Motor neuron (in vitro differentiated cells): ENCODE measurements around the gene MEIOC. TPM values are rescaled to one million over a fixed set of nuclear protein-coding genes. Genes with fewer than 3 reads are reported as not detected.
"Not testable (repeated sequence)": the region's sequence is repeated elsewhere in the genome, so short reads cannot be mapped to it uniquely, and the experiment has no call there.

Source experiments
- ATAC-seq, 8 experiments: fragments of 200-7000 bp; cut with Tn5 transposase; replicated peaks in 6 of 8; 2 replicates each; pipeline ENCODE4 v1.8.0; 2021; ENCODE audit warnings: mild to moderate bottlenecking in 8 of 8, moderate library complexity in 8 of 8
- H3K27ac ChIP-seq, 2 donors: fragments of 250-450 bp; sonication (Bioruptor Pico); 2 replicates each; pipeline ENCODE4 v1.9.0; 2021; ENCODE audit warnings: antibody characterized with exemption in 2 of 2, mild to moderate bottlenecking in 2 of 2, moderate library complexity in 1 of 2
- H3K4me1 ChIP-seq, 2 donors: fragments of 250-450 bp; sonication (Bioruptor Pico); replicated peaks in 1 of 2; 2 replicates each; pipeline ENCODE4 v1.6.1; 2021; ENCODE audit warnings: antibody characterized with exemption in 2 of 2, mild to moderate bottlenecking in 2 of 2, moderate library complexity in 1 of 2
- H3K4me3 ChIP-seq, 5 donors: fragments of 250-450 bp; sonication (Bioruptor Pico); 2 replicates each; pipeline ENCODE4 v1.9.0; 2021; ENCODE audit warnings: antibody characterized with exemption in 5 of 5, mild to moderate bottlenecking in 5 of 5, moderate library complexity in 4 of 5
- WGBS, 10 experiments: fragments of 450-650 bp; shearing (Covaris generic); methylation state at CpG; one replicate each; pipeline ENCODE4 v1.0.0; 2022; 5-methylcytosine and 5-hydroxymethylcytosine counted together
- in situ Hi-C, 9 experiments: fragments of 400-800 bp; cut with MboI; loops; one replicate each; pipeline ENCODE4 v1.15.0; 2021; ENCODE audit warnings: low sequenced_read_pairs in 9 of 9, low pct_unique_long_range_greater_than_20kb in 2 of 9; ENCODE audit not compliant: unreplicated experiment in 9 of 9
- total RNA-seq, 8 experiments: library from RNA; unstranded; fragments of 300-600 nt; gene quantifications; 2 replicates each; pipeline versions ENCODE4 v1.2.3 to v1.2.4, GENCODE V29; 2022

MEIOC gene
- total RNA-seq, 8 experiments from 2014 or later: 0.81 to 2.5 (median 1.0) TPM

DNA sequence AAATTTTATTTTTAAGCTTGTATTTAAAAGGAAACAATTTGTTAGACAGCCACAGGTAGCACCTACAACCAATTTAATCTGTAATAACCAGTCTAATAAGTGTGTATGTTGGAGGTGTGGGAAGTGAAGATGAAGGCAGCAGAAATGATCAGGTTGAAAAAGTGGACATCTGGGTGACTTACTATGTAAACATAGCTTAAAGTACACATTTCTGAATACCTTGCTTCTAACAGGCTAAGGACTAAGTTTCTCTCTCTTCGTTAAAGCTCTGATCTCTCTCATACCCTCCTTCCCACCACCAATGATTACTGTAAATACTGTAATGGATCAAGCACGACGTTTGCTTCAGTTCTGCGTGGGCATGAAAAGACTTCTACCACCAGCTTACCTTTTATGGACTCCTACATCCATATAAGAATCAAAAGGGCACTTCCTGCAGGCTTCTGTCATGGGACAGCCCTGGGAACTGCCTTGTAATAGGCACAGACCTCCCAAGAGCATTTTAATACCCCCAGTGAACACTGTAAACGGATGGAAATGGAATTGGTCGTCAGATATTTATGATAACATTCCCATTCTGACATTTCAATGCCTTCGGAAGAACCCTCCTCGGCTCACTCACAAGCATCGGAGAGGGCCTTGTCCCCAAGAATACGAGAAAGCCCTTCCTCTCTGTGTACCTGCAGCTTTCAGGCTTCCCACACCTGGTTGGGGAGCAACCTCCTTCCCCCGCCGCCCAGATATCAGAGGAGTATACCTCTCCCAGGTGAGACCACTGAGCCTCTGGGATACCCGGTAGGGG lies 32.6 kb downstream of the MEIOC start:
- 0 to 11% (median 1%) methylated on average over 2 to 10 of the region's 13 CpGs; no CpG with 5 or more reads in 2 of the 10 experiments for WGBS, 10 experiments
- Histone ChIP-seq H3K4me1 (peaks cover 8 to 11% of the 10 kb centered on the region in 2 donors), H3K27ac (peak overlapping the region; percentile 72 to 88), H3K4me3 (peak overlapping the region; percentile 68 to 87 (median 85))
- ATAC-seq: peak in 3 of 8 experiments; percentile 3 to 5 (median 3)
- in situ Hi-C loops: no loop called here

DNA sequence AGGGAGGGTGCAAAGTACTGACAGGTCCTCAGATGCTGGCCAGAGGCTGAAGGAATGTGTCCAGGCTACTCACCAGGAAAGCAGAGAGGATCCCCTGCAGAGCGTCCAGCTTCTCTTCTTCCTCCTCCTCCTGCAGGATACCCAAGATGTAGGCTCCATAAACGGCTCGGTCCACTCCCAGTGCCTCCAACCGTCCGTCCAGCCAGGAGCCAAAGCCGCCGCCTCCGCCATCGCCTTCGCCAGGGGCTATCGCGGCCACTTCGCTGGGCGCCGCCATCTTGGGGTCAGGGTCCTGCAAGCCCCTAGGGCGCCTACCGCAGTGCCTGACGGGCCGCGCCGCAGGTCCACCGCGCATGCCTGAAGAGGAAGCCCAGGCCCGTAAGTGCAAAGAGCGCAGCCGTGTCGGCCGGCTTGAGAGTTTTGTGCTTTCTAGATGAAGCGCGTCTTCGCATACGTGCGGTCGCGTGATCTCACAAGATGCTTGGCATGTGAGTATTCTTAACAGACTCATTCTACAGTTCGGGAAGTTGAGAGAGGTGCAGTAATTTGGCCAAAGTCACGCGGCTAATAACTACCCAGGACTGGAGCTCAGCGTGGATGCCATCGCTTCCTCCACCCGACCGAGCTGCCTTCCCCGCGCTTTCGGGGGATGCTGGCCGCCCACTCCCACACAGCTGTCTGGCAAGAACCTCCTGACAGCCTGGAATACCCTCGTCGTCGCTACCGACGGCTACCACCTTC lies 33.4 kb downstream of the MEIOC start, which contains the start of gene CCDC43:
TSS of gene CCDC43 (minus strand) at position 300 of the 741 bp plus-strand sequence. CDS start at position 277, 23 bp downstream.
- in situ Hi-C loops: no loop called here
- Histone ChIP-seq H3K27ac (peak within 1 kb of the TSS; percentile 72 to 88), H3K4me1 (peaks cover 8 to 11% of the 10 kb centered on the region in 2 donors), H3K4me3 (peak within 1 kb of the TSS; percentile 68 to 87 (median 85))
- peak; percentile 95 to 99 (median 98) for ATAC-seq
- 0 to 3% (median 0%) methylated on average over 1 to 47 of the region's 51 CpGs; no CpG with 5 or more reads in 3 of the 10 experiments for WGBS, 10 experiments

DNA sequence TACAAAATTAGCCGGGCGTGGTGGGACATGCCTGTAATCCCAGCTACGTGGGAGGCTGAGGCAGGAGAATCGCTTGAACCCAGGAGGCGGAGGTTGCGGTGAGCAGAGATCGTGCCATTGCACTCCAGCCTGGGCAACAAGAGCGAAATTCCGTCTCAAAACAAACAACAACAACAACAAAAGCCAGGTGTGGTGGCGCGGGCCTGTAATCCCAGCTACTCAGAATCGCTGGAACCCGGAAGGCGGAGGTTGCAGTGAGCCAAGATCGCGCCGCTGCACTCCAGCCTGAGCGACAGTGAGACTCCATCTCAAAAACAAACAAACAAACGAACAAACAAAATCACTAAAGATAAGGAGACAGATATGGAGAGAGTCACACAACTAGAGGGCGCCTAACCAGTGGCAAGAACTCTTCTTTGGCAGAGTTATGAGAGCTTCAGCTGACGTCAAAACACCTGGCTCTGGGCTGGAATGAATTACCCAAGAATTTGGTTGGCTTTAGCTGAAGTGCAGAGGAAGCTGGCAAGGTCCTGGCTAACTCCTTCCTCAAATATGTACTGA lies 34.6 kb downstream of the MEIOC start:
- Histone ChIP-seq H3K4me1 (peaks cover 8 to 11% of the 10 kb centered on the region in 2 donors), H3K27ac (peak overlapping the region in 1 of 2 donors; percentile 88)
- 40 to 100% (median 87%) methylated on average over 1 to 20 of the region's 21 CpGs; no CpG with 5 or more reads in 1 of the 10 experiments for WGBS, 10 experiments
- ATAC-seq, H3K4me3 ChIP-seq, in situ Hi-C loops: not testable (repeated sequence)

DNA sequence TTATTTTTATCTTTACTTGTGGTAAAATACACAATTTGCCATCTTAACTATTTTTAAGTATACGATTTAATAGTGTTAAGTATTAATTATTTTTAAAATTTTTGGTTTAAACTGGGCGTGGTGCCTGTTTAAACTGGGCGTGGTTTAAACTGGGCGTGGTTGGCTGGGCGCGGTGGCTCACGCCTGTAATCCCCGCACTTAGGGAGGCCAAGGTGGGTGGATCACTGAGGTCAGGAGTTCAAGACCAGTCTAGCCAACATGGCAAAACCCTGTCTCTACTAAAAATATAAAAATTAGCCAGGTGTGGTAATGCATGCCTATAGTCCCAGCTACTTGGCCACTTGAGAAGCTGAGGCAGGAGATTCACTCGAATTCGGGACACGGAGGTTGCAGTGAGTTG lies 37.3 kb downstream of the MEIOC start:
- no peak for ATAC-seq
- H3K4me3 ChIP-seq: no peak overlapping the region
- in situ Hi-C loops: no loop called here
- peaks cover 6% of the 10 kb centered on the region in 2 donors for H3K4me1 ChIP-seq
- 11 to 100% (median 82%) methylated on average over 1 to 11 of the region's 11 CpGs for WGBS, 10 experiments
- H3K27ac ChIP-seq: no peak overlapping the region

DNA sequence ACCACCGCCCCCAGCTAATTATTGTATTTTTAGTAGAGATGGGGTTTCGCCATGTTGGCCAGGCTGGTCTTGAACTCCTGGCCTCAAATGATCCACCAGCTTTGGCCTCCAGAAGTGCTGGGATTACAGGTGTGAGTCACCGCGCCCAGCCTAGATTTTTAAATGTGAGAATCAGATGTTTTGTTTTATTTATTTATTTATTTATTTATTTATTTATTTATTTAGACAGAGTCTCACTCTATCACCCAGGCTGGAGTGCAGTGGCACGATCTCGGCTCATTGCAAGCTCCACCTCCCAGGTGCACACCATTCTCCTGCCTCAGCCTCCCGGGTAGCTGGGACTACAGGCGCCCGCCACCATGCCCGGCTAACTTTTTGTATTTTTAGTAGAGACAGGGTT lies 44.0 kb downstream of the MEIOC start:
- ATAC-seq, in situ Hi-C loops, H3K4me1 ChIP-seq, H3K27ac ChIP-seq, H3K4me3 ChIP-seq: not testable (repeated sequence)
- WGBS, 10 experiments: 88 to 100% (median 93%) methylated on average over 2 to 10 of the region's 10 CpGs; no CpG with 5 or more reads in 5 of the 10 experiments

DNA sequence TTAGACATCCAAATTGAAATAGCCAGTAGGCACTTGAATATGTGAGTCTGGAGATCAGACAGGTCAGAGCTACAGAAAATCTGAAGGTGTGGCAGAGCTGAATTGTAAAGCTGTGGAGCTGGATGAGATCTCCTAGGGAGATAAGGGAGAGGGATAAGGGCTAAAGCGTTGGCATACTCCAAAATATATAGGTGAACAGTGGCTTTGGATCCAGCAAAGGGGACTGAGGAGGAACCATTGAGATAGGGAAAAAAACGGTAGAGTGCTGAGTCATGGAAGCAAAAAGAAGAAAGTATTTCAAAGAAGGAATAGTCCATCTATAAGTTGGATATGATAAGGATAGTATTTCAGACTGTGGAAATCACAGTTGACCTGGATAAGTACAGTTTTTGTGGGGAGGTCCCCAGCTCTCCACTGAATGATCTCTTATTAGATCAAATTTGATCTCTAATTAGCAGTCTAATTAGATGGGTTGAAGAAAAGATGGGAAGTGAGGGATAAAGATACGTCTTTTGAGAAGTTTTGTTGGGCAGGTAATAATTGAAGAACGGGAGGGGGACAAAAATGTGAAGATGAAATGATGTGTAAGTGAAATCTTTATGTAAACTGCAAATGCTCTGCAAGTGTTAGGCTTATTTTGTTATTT lies 51.6 kb downstream of the MEIOC start:
- ATAC-seq: peak in 1 of 8 experiments; percentile 9
- 0 to 70% (median 28%) methylated on average over 1 to 4 of the region's 4 CpGs for WGBS, 10 experiments

DNA sequence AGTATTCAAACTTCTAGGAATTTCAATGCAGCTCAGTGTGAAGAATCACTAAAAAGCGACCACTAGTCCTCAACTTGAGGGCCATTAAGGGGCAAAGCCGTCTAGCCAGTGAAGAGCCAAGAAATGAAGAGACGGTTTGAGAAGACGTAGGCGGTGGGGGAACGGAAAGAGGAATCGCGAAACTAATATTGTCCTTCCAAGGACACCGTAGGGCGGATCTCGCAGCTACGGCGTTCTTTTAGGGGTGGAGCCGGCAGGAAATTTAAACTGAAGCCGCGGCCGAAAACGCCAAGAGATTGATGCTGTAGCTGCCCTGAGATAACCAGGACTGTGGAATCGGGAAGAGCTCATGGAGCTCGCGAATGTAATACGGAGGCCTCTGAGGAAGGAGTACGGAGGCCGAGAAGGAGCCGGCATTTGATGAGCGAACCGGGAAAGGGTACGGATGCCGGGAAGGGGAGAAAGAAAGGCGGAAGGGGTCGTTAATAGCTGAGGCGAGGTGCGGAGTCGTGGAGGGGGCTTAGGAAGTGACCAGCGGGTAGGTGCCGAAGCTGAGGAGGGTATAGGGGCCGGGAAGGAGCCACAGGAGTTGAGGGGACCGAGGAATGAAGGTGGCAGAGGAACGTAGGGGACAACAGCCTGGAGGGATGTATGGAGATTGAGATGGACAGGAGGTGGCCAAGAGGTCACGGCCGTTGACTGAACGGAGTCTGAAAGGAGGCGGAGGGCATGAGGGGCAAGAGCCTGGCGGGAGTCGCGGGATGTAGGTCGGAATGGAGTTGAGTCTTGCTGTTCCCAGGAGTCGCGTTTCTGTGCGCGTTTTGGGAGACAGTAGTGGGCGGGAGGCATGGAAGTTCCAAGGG lies 52.4 kb downstream of the MEIOC start, which contains the start of gene DBF4B:
TSS of gene DBF4B (plus strand) at position 265 of the 863 bp plus-strand sequence. CDS start at position 421, 156 bp downstream.
- in situ Hi-C loops: no loop called here
- peak; percentile 80 to 92 (median 88) for ATAC-seq
- Histone ChIP-seq H3K4me1 (peaks cover 0 to 15% of the 10 kb centered on the region in 2 donors), H3K27ac (peak within 1 kb of the TSS; percentile 69 to 80), H3K4me3 (peak within 1 kb of the TSS; percentile 45 to 77 (median 54))
- 0 to 2% (median 0%) methylated on average over 5 to 49 of the region's 52 CpGs; no CpG with 5 or more reads in 1 of the 10 experiments for WGBS, 10 experiments

More for the DNA sequence above, 51.6 kb downstream of the MEIOC start:
- Histone ChIP-seq H3K4me1 (peaks cover 0 to 15% of the 10 kb centered on the region in 2 donors), H3K4me3 (peak overlapping the region; percentile 45 to 77 (median 54)), H3K27ac (peak overlapping the region; percentile 69 to 80)
- in situ Hi-C loops: no loop called here

DNA sequence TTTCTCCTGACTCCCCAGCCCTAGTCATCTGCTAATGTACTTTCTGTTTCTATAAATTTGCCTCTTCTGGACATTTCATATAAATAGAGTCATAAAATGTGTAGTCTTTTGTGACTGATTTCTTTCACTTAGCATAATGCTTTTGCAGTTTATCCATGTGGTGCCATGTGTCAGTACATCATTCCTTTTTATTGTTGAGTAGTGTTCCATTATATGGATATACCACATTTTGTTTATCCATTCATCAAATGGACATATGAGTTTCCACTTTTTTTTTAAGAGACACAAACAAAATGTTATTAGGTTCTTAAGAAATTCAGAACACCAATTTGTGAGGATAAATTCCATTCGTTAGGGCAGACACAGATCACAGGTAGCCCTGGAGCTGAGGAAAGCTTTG lies 63.2 kb downstream of the MEIOC start:
- H3K27ac ChIP-seq: no peak overlapping the region
- no peaks in the 10 kb centered on the region for H3K4me1 ChIP-seq
- no peak overlapping the region for H3K4me3 ChIP-seq
- no peak for ATAC-seq
- 83 to 100% (median 96%) methylated on average over 1 of the region's 1 CpG; no CpG with 5 or more reads in 2 of the 10 experiments for WGBS, 10 experiments
- in situ Hi-C loops: no loop called here

DNA sequence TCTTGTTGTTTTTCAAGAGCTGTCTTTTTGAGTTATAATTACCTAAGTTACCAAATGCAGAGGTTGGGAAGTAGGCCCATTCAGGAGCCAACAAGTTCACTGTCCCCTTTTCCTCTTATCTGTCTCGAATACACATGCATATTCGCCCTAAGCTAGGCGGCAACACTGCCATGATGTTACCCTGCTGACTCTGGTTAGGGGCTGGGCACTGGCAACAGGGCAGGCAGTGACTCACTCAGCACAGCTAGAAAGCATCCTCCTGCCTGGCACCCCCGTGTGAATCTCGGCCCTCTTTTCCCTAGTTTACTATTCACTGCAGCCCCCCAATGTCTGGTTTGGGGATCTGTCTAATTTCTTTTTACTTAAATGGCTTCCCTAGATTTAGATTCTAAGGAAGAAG lies 66.0 kb downstream of the MEIOC start:
- peak in 1 of 8 experiments; percentile 74 for ATAC-seq
- H3K4me3 ChIP-seq: no peak overlapping the region
- in situ Hi-C loops: no loop called here
- no peaks in the 10 kb centered on the region for H3K4me1 ChIP-seq
- no peak overlapping the region for H3K27ac ChIP-seq
- WGBS, 10 experiments: 37 to 76% (median 60%) methylated on average over 1 to 5 of the region's 5 CpGs; no CpG with 5 or more reads in 2 of the 10 experiments
